ENCODE data around the gene PRICKLE4.

GRCh38 chr6:41771058-41771983 is 9.3 kb upstream of the PRICKLE4 start:
- TF ChIP-seq EGR1 (IDR thresholded peaks at IDR 0.05; ENCODE audit: low read depth) (no peak), EZH2 (IDR thresholded peaks at IDR 0.05) (no peak), POLR2A (IDR thresholded peaks at IDR 0.05; ENCODE audit: borderline replicate concordance, extremely low read depth, insufficient read depth, insufficient read length) (no peak), EZH2phosphoT487 (IDR thresholded peaks at IDR 0.05; ENCODE audit: borderline replicate concordance) (no peak), CTCF (IDR thresholded peaks at IDR 0.05 in 2 of 3, conservative IDR thresholded peaks at IDR 0.05 in 1 of 3; ENCODE audit: borderline replicate concordance in 1 of 3, insufficient read depth in 1 of 3, low read depth in 2 of 3, low read length in 2 of 3) (no peak), POLR2AphosphoS5 (IDR thresholded peaks at IDR 0.05; ENCODE audit: low read depth, low read length) (no peak), YY1 (IDR thresholded peaks at IDR 0.05; ENCODE audit: extremely low read depth, insufficient replicate concordance, low read depth, low read length) (no peak), ZNF274 (IDR thresholded peaks at IDR 0.05; ENCODE audit: low read depth, low read length) (no peak), SIN3A (IDR thresholded peaks at IDR 0.05; ENCODE audit: low read depth) (no peak), REST (IDR thresholded peaks at IDR 0.05; ENCODE audit: low read depth) (no peak), SP1 (IDR thresholded peaks at IDR 0.05; ENCODE audit: low read depth) (no peak), JUND (IDR thresholded peaks at IDR 0.05) (no peak), CEBPB (IDR thresholded peaks at IDR 0.05; ENCODE audit: low read depth) (no peak), RAD21 (IDR thresholded peaks at IDR 0.05; ENCODE audit: low read depth) (no peak)

Data from HCT116 (cell line).